Measurements from ENCODE around the gene NUDT6. TPM values are rescaled to one million over a fixed set of nuclear protein-coding genes. Genes with fewer than 3 reads are reported as not detected.

NUDT6 gene
- polyA plus RNA-seq, 1 donor from 2014 or later: 12.4 TPM

DNA sequence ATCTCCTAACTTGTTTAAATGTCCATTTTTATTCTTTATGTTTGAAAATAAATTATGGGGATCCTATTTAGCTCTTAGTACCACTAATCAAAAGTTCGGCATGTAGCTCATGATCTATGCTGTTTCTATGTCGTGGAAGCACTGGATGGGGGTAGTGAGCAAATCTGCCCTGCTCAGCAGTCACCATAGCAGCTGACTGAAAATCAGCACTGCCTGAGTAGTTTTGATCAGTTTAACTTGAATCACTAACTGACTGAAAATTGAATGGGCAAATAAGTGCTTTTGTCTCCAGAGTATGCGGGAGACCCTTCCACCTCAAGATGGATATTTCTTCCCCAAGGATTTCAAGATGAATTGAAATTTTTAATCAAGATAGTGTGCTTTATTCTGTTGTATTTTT is 27.6 kb downstream of the NUDT6 start:
- H3K9me2 ChIP-seq (ENCODE audit: insufficient read depth, low read length): peaks cover 2% of the 10 kb centered on the region
- H4K20me1 ChIP-seq (ENCODE audit: insufficient read depth): no peaks in the 10 kb centered on the region
- H3K27ac ChIP-seq (ENCODE audit: low read length): no peak overlapping the region
- H3F3A ChIP-seq (ENCODE audit: insufficient read depth, low read length, poor library complexity, severe bottlenecking): no peaks in the 10 kb centered on the region
- H3K27me3 ChIP-seq (ENCODE audit: insufficient read depth, low read depth, low read length): no peaks in the 10 kb centered on the region
- H3K36me3 ChIP-seq (ENCODE audit: insufficient read depth, low read length): no peaks in the 10 kb centered on the region
- no peak overlapping the region for H3K9ac ChIP-seq (ENCODE audit: low read length)
- H3K4me3 ChIP-seq (ENCODE audit: low read length): no peak overlapping the region
- H3K4me2 ChIP-seq (ENCODE audit: low read length): no peak overlapping the region
- no peak for TF ChIP-seq RAD21 (conservative IDR thresholded peaks at IDR 0.05)
- no peak for TF ChIP-seq TAF1 (IDR thresholded peaks at IDR 0.05; ENCODE audit: low read depth)
- TF ChIP-seq, protein P1, sequence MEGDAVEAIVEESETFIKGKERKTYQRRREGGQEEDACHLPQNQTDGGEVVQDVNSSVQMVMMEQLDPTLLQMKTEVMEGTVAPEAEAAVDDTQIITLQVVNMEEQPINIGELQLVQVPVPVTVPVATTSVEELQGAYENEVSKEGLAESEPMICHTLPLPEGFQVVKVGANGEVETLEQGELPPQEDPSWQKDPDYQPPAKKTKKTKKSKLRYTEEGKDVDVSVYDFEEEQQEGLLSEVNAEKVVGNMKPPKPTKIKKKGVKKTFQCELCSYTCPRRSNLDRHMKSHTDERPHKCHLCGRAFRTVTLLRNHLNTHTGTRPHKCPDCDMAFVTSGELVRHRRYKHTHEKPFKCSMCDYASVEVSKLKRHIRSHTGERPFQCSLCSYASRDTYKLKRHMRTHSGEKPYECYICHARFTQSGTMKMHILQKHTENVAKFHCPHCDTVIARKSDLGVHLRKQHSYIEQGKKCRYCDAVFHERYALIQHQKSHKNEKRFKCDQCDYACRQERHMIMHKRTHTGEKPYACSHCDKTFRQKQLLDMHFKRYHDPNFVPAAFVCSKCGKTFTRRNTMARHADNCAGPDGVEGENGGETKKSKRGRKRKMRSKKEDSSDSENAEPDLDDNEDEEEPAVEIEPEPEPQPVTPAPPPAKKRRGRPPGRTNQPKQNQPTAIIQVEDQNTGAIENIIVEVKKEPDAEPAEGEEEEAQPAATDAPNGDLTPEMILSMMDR (IDR thresholded peaks at IDR 0.05; ENCODE audit: poor library complexity, severe bottlenecking): peak; percentile 17
- H3K9me3 ChIP-seq (ENCODE audit: low read length): no peaks in the 10 kb centered on the region
- no peaks in the 10 kb centered on the region for H3K79me2 ChIP-seq (replicated peaks; ENCODE audit: insufficient read depth, low read length)
- no peak overlapping the region for H2AFZ ChIP-seq (ENCODE audit: low read depth, low read length)

DNA sequence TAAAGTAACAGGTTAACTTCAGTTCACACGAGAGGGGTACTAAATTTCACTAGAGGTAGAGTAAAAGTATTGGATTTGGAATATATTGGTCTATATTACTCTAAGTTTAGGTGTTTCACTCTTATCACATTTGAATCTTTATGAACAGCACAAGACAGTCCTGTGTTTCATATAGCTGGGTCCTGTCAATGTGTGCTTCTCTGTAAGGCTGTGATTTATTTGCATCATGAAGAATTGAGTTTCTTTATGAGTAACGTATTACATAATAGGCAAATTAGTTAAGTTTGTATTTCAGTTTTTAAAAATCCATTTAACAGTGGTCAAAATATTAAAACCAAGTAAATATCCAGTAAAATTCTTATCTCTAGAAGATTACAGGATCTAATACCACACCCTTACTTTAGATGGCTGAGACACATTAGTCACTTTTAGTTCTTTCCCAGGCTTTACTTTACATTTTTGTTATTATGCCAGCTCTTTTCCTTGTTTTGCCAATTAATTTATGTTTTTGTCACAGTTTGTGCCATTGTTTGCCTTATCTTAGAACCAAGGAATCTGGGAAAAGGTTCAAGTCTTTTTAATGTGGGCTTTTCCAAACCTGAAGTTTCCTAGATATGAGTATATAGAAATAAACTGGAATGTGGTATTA is 32.1 kb downstream of the NUDT6 start:
- Histone ChIP-seq H3K36me3 (ENCODE audit: insufficient read depth, low read length) (no peaks in the 10 kb centered on the region), H3K27me3 (ENCODE audit: insufficient read depth, low read depth, low read length) (no peaks in the 10 kb centered on the region)
- TF ChIP-seq, protein P2, sequence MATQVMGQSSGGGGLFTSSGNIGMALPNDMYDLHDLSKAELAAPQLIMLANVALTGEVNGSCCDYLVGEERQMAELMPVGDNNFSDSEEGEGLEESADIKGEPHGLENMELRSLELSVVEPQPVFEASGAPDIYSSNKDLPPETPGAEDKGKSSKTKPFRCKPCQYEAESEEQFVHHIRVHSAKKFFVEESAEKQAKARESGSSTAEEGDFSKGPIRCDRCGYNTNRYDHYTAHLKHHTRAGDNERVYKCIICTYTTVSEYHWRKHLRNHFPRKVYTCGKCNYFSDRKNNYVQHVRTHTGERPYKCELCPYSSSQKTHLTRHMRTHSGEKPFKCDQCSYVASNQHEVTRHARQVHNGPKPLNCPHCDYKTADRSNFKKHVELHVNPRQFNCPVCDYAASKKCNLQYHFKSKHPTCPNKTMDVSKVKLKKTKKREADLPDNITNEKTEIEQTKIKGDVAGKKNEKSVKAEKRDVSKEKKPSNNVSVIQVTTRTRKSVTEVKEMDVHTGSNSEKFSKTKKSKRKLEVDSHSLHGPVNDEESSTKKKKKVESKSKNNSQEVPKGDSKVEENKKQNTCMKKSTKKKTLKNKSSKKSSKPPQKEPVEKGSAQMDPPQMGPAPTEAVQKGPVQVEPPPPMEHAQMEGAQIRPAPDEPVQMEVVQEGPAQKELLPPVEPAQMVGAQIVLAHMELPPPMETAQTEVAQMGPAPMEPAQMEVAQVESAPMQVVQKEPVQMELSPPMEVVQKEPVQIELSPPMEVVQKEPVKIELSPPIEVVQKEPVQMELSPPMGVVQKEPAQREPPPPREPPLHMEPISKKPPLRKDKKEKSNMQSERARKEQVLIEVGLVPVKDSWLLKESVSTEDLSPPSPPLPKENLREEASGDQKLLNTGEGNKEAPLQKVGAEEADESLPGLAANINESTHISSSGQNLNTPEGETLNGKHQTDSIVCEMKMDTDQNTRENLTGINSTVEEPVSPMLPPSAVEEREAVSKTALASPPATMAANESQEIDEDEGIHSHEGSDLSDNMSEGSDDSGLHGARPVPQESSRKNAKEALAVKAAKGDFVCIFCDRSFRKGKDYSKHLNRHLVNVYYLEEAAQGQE (IDR thresholded peaks at IDR 0.05; ENCODE audit: borderline replicate concordance): no peak
- TF ChIP-seq RAD21 (conservative IDR thresholded peaks at IDR 0.05) (no peak), EZH2 (IDR thresholded peaks at IDR 0.05; ENCODE audit: borderline replicate concordance, insufficient read depth, low read length, poor library complexity, severe bottlenecking) (no peak), MXI1 (conservative IDR thresholded peaks at IDR 0.05; ENCODE audit: poor library complexity, severe bottlenecking) (no peak), TAF1 (IDR thresholded peaks at IDR 0.05; ENCODE audit: low read depth) (no peak), SMC3 (conservative IDR thresholded peaks at IDR 0.05; ENCODE audit: poor library complexity) (no peak), EP300 (conservative IDR thresholded peaks at IDR 0.05; ENCODE audit: poor library complexity, severe bottlenecking) (no peak), POLR2AphosphoS5 (IDR thresholded peaks at IDR 0.05) (no peak)
- TF ChIP-seq, protein P1 (IDR thresholded peaks at IDR 0.05; ENCODE audit: poor library complexity, severe bottlenecking): no peak

More for the DNA sequence above, 32.1 kb downstream of the NUDT6 start:
- Histone ChIP-seq H3K4me3 (ENCODE audit: low read length) (no peak overlapping the region), H3F3A (ENCODE audit: insufficient read depth, low read length, poor library complexity, severe bottlenecking) (no peaks in the 10 kb centered on the region), H3K9me3 (ENCODE audit: low read length) (no peaks in the 10 kb centered on the region), H3K27ac (ENCODE audit: low read length) (no peak overlapping the region), H4K20me1 (ENCODE audit: insufficient read depth) (no peaks in the 10 kb centered on the region), H3K4me2 (ENCODE audit: low read length) (no peak overlapping the region), H2AFZ (ENCODE audit: low read depth, low read length) (no peak overlapping the region), H3K9ac (ENCODE audit: low read length) (no peak overlapping the region), H3K79me2 (replicated peaks; ENCODE audit: insufficient read depth, low read length) (no peaks in the 10 kb centered on the region), H3K9me2 (ENCODE audit: insufficient read depth, low read length) (no peaks in the 10 kb centered on the region)

All from neural cell (in vitro differentiated cells).